SU-DHL-6 (cell line): ENCODE measurements around the gene DOK7.

Experiments used
- CTCF ChIP-seq: fragments of 200-600 bp; sonication (generic); IDR thresholded peaks from one replicate; pipeline ENCODE4 v1.5.1; 2017; ENCODE audit warnings: antibody characterized with exemption, mild to moderate bottlenecking, low read length, moderate library complexity; ENCODE audit not compliant: insufficient read depth, poor library complexity, severe bottlenecking
- EZH2phosphoT487 ChIP-seq: fragments of 200-600 bp; sonication (generic), shearing (Covaris generic); conservative IDR thresholded peaks from 2 replicates; pipeline ENCODE4 v1.6.1; 2018; ENCODE audit warnings: mild to moderate bottlenecking, antibody characterized with exemption, low read length, moderate library complexity, mixed read lengths

GRCh38 chr4:3523628-3524221, 60.6 kb downstream of the DOK7 start:
- TF ChIP-seq CTCF = no peak
- TF ChIP-seq EZH2phosphoT487 = no peak
